Upper lobe of left lung (tissue), 6 donors: ENCODE data around the gene ARHGEF6. TPM values are rescaled to one million over a fixed set of nuclear protein-coding genes. Genes with fewer than 3 reads are reported as not detected.

Experiments used
- ATAC-seq, 2 donors: fragments of 200-7000 bp; cut with Tn5 transposase; one replicate each; pipeline ENCODE4 v1.9.1; 2022; ENCODE audit warnings: mild to moderate bottlenecking in 2 of 2, moderate library complexity in 2 of 2; ENCODE audit not compliant: low FRiP score in 2 of 2
- DNase-seq, 2 donors: peaks; one replicate each; pipeline ENCODE4 v3.0.0-alpha.2; 2019 to 2020
- H3K27ac ChIP-seq, 4 donors: fragments of 200-600 bp; sonication (generic); one replicate each; pipeline ENCODE4 v1.5.1; 2016 to 2019
- H3K27me3 ChIP-seq, 4 donors: fragments of 200-600 bp; sonication (generic); one replicate each; pipeline ENCODE4 v1.5.1; 2017 to 2019
- H3K36me3 ChIP-seq, 4 donors: fragments of 200-600 bp; sonication (generic); one replicate each; pipeline ENCODE4 v1.5.1; 2016 to 2019
- H3K4me1 ChIP-seq, 4 donors: fragments of 200-600 bp; sonication (generic); one replicate each; pipeline ENCODE4 v1.5.1; 2018 to 2019
- H3K4me3 ChIP-seq, 4 donors: fragments of 200-600 bp; sonication (generic); one replicate each; pipeline ENCODE4 v1.5.1; 2017 to 2019; ENCODE audit warnings: mild to moderate bottlenecking in 2 of 4, moderate library complexity in 1 of 4
- H3K9me3 ChIP-seq, 4 donors: fragments of 200-600 bp; sonication (generic); one replicate each; pipeline ENCODE4 v1.5.1; 2018 to 2019
- CTCF ChIP-seq, 6 experiments: fragments of 450-650 bp in 4 of 6; fragments of 200-600 bp in 2 of 6; sonication (generic) in 2 of 6; IDR thresholded peaks; one replicate each; pipeline ENCODE4 v1.5.1; 2016 to 2019; ENCODE audit warnings: antibody characterized with exemption in 6 of 6
- EP300 ChIP-seq, 4 donors: sonication (generic); formaldehyde crosslinking; IDR thresholded peaks; one replicate each; pipeline ENCODE4 v1.5.1; 2017; ENCODE audit warnings: antibody characterized with exemption in 4 of 4, control low read depth in 2 of 4
- POLR2A ChIP-seq, 4 donors: fragments of 450-650 bp; IDR thresholded peaks; one replicate each; pipeline ENCODE4 v1.5.1; 2016 to 2017; ENCODE audit warnings: antibody characterized with exemption in 4 of 4, mild to moderate bottlenecking in 2 of 4
- POLR2AphosphoS5 ChIP-seq, 2 donors: sonication (generic); formaldehyde crosslinking; IDR thresholded peaks; one replicate each; pipeline ENCODE4 v1.5.1; 2017; ENCODE audit warnings: antibody characterized with exemption in 2 of 2
- WGBS, 2 donors: methylation state at CpG; one replicate each; pipeline ENCODE4 v1.1.5; 2017 to 2018; 5-methylcytosine and 5-hydroxymethylcytosine counted together
- total RNA-seq, 6 donors: library from RNA; depleted of rRNA in 4 of 6; stranded (reverse); fragments of >200 nt in 4 of 6; gene quantifications; one replicate each; pipeline versions ENCODE4 v1.1.0 to v1.2.1, GENCODE V29; 2016 to 2021
- donor health status: DM: no; HTN: no; CAD: no; lungs with moderate emphysema.
- donor health status: DM: no; HTN: yes; CAD: no; lungs with severe emphysema.

Gene ARHGEF6
- total RNA-seq, 6 donors from 2014 or later: 21.7 to 30.9 (median 27.0) TPM

DNA sequence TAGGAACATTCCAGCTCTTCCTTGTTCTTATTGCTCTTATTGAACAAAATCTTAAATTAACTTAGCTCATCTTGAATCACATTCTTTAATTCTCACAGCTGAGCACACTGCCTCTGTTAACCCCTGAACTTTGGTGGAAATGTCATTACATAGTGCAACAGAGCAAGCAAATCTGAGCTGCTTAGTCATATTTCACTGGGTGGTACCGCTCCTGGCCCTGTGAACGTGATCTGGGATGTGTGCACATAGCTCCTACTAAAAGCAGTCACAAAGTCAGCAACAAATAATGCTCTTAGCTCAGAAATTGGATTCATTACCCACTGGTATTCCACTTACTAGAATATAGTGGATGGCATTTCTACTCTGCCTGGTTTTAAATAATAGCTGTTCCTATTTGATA is 27.9 kb downstream of the ARHGEF6 start:
- H3K27ac ChIP-seq: no peak overlapping the region
- H3K9me3 ChIP-seq: no peaks in the 10 kb centered on the region
- peaks cover 0 to 9% (median 5%) of the 10 kb centered on the region in 4 donors for H3K4me1 ChIP-seq
- WGBS, 2 donors: 60 to 64% methylated on average over 2 of the region's 2 CpGs
- no peak overlapping the region for H3K4me3 ChIP-seq
- ATAC-seq (peak in 1 of 2 donors; percentile 53), DNase-seq (no peak)
- H3K36me3 ChIP-seq: no peaks in the 10 kb centered on the region
- no peaks in the 10 kb centered on the region for H3K27me3 ChIP-seq
- TF ChIP-seq CTCF (IDR thresholded peaks at IDR 0.05) (no peak), POLR2A (IDR thresholded peaks at IDR 0.05) (no peak), POLR2AphosphoS5 (IDR thresholded peaks at IDR 0.05) (no peak), EP300 (IDR thresholded peaks at IDR 0.05) (no peak)

GRCh38 chrX:136752346-136752745 is 28.4 kb downstream of the ARHGEF6 start:
- no peak for DNase-seq
- Histone ChIP-seq H3K4me1 (peaks cover 0 to 11% (median 5%) of the 10 kb centered on the region in 4 donors), H3K27ac (no peak overlapping the region), H3K4me3 (no peak overlapping the region), H3K27me3 (no peaks in the 10 kb centered on the region), H3K9me3 (no peaks in the 10 kb centered on the region), H3K36me3 (no peaks in the 10 kb centered on the region)
- 77 to 100% methylated on average over 2 to 4 of the region's 4 CpGs for WGBS, 2 donors
- no peak for ATAC-seq
- TF ChIP-seq EP300 (IDR thresholded peaks at IDR 0.05) (no peak), CTCF (IDR thresholded peaks at IDR 0.05) (no peak), POLR2A (IDR thresholded peaks at IDR 0.05) (no peak), POLR2AphosphoS5 (IDR thresholded peaks at IDR 0.05) (no peak)

DNA sequence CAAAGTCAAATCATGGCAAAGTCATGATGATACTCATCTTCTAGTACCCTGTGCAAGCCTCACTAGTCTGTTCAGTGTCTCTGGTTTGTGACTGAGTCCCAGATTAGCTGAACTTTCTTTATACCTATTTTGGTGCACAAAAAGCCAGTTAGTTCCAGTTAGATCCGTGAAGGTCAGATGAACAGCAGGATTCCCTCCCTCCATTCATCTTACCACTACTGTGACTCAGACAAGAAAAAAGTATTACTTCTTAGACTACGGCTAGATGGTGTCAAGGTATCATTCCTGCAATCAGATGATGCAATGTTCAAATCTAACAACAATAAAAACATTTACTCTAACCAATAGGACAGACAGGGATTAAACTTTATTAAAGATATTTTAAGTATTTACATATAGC is 30.4 kb downstream of the ARHGEF6 start:
- no peaks in the 10 kb centered on the region for H3K36me3 ChIP-seq
- WGBS, 2 donors: 50 to 63% methylated on average over 2 of the region's 2 CpGs
- H3K27ac ChIP-seq: no peak overlapping the region
- no peaks in the 10 kb centered on the region for H3K27me3 ChIP-seq
- peaks cover 3 to 17% (median 9%) of the 10 kb centered on the region in 4 donors for H3K4me1 ChIP-seq
- ATAC-seq (no peak), DNase-seq (no peak)
- no peak overlapping the region for H3K4me3 ChIP-seq
- no peaks in the 10 kb centered on the region for H3K9me3 ChIP-seq
- TF ChIP-seq CTCF (IDR thresholded peaks at IDR 0.05): no peak
- no peak for TF ChIP-seq EP300 (IDR thresholded peaks at IDR 0.05)
- TF ChIP-seq POLR2AphosphoS5 (IDR thresholded peaks at IDR 0.05): no peak
- TF ChIP-seq POLR2A (IDR thresholded peaks at IDR 0.05): no peak

DNA sequence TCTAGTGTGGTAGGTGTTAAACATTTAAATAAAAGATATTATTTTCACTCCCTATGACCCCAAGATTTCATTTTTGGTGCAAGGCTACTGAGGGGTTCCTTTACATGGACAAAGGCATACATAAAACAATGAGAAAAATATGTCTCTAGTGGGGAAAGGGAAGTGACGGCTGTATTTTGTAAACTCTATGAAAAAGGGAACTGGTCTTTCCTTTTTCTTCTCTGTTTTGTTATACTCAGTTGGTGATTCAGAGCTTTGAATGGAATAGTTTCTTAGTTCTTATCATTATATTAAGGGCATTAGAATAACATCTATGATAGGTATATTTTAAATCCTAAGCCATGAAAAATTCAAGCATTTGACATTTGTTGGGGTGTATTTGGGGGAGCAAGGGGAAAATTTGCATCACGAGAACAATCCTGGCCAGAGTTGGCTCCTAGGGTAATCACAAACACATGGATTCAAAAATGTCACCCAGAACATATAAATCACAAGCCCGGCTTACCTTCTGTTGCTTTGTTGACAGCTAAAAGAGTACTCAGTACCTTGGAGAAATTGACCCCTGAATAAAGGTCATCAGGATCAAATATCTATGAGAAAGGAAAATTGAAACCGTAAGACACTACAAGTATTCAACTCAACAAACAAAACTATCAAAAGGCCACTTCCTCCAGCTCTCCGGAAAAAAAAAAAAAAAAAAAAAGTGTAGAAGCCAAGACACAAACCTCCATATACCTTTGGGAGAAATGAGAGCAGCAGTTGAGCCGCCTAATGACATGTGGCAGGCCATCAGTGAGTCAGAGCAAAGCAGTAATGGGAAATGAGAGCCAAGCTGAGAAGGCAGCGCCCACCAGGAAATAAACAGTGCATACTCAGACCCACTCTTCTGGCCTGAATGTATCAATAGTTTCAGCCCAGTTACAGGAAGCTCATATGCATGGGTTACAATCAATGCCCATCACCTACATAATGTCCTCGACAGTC is 33.4 kb downstream of the ARHGEF6 start:
- H3K9me3 ChIP-seq: no peaks in the 10 kb centered on the region
- ATAC-seq: peak in 1 of 2 donors; percentile 44
- TF ChIP-seq POLR2AphosphoS5 (IDR thresholded peaks at IDR 0.05): no peak
- no peak for TF ChIP-seq EP300 (IDR thresholded peaks at IDR 0.05)
- no peak for TF ChIP-seq CTCF (IDR thresholded peaks at IDR 0.05)
- TF ChIP-seq POLR2A (IDR thresholded peaks at IDR 0.05): no peak
- DNase-seq: peak in 1 of 2 donors; percentile 30
- peak overlapping the region; percentile 44 to 76 (median 63) for H3K27ac ChIP-seq
- peaks cover 3 to 24% (median 7%) of the 10 kb centered on the region in 4 donors for H3K4me1 ChIP-seq
- H3K36me3 ChIP-seq: no peaks in the 10 kb centered on the region
- H3K27me3 ChIP-seq: no peaks in the 10 kb centered on the region
- 35 to 53% methylated on average over 7 to 8 of the region's 8 CpGs for WGBS, 2 donors
- no peak overlapping the region for H3K4me3 ChIP-seq
